K562 (cell line): ENCODE results near the gene SERINC5. TPM values are rescaled to one million over a fixed set of nuclear protein-coding genes. Genes with fewer than 3 reads are reported as not detected.

Experiments
- ATAC-seq: fragments of 200-7000 bp; cut with Tn5 transposase; 3 replicates; pipeline ENCODE4 v1.9.1; 2020; ENCODE audit warnings: moderate library complexity
- BruUV-seq: library from RNA; stranded (reverse); fragments of 400-500 nt; replicated peaks from 2 replicates; lab custom pipeline; 2021; lab: Mats Ljungman, UMichigan
- CTCF ChIA-PET: fragments of 300-600 bp; formaldehyde crosslinking; extraction: SDS; loops from one replicate; lab custom pipeline; 2021; ENCODE audit warnings: low intra/inter-chr PET ratio; lab: Yijun Ruan, JAX
- POLR2A ChIA-PET: fragments of 300-600, 350-650 bp; sonication (Branson Sonifier 250); formaldehyde crosslinking; extraction: SDS; loops from one replicate; lab custom pipeline; 2021; ENCODE audit warnings: antibody characterized with exemption, inconsistent platforms; lab: Yijun Ruan, JAX
- DNase-seq, 4 experiments: peaks; one replicate each; pipeline versions ENCODE4 v3.0.0 to v3.0.0-alpha.2; 2011 to 2018; ENCODE audit warnings: low spot score in 3 of 4, mixed read lengths in 3 of 4; ENCODE audit errors: extremely low read depth in 1 of 4
- FAIRE-seq: peaks from 2 replicates; lab custom pipeline; 2011; peaks lifted over from hg19 to GRCh38; lab: Jason Lieb, UNC
- H2AFZ ChIP-seq: 2 replicates; pipeline ENCODE4 v1.6.0; 2011; ENCODE audit warnings: low read depth, low read length, control low read depth, inconsistent platforms
- H3K27ac ChIP-seq: fragments of 200-600 bp; 3 replicates; pipeline ENCODE4 v1.8.0; 2011; ENCODE audit warnings: low read depth, mild to moderate bottlenecking, control low read depth, inconsistent platforms, low read length, moderate library complexity, mixed read lengths; ENCODE audit errors: extremely low read depth
- H3K27me3 ChIP-seq, 2 experiments: fragments of 300-600 bp in 1 of 2; 2 replicates in 1 of 2; 3 replicates in 1 of 2; pipeline versions ENCODE4 v1.6.0 to v1.8.0; 2011; ENCODE audit warnings: inconsistent platforms in 2 of 2, low read length in 2 of 2, mild to moderate bottlenecking in 1 of 2, mixed read lengths in 1 of 2, moderate library complexity in 1 of 2; ENCODE audit not compliant: control insufficient read depth in 2 of 2, insufficient read depth in 2 of 2
- H3K36me3 ChIP-seq: fragments of 300-600 bp; 3 replicates; pipeline ENCODE4 v1.8.0; 2011; ENCODE audit warnings: mild to moderate bottlenecking, low read length, inconsistent platforms; ENCODE audit not compliant: control insufficient read depth, insufficient read depth
- H3K4me1 ChIP-seq, 2 experiments: fragments of 200-600 bp in 1 of 2; replicated peaks in 1 of 2; 2 replicates in 1 of 2; 3 replicates in 1 of 2; pipeline versions ENCODE4 v1.5.1 to v1.8.0; 2011; ENCODE audit warnings: inconsistent platforms in 2 of 2, low read length in 2 of 2, mild to moderate bottlenecking in 1 of 2, mixed read lengths in 1 of 2, moderate library complexity in 1 of 2; ENCODE audit not compliant: control insufficient read depth in 2 of 2, insufficient read depth in 2 of 2
- H3K4me2 ChIP-seq: 2 replicates; pipeline ENCODE4 v1.6.1; 2011; ENCODE audit warnings: low read length, control low read depth, inconsistent platforms, mixed read lengths; ENCODE audit not compliant: insufficient read depth
- H3K4me3 ChIP-seq: fragments of 200-600 bp; sonication (generic), shearing (Covaris generic); 2 replicates; pipeline ENCODE4 v1.5.1; 2016; ENCODE audit warnings: control low read depth, inconsistent platforms
- H3K79me2 ChIP-seq: fragments of 200-600 bp; 3 replicates; pipeline ENCODE4 v1.8.0; 2011; ENCODE audit warnings: low read length, inconsistent platforms; ENCODE audit not compliant: control insufficient read depth, insufficient read depth
- H3K9ac ChIP-seq, 2 experiments: 2 replicates each; pipeline versions ENCODE4 v1.6.0 to v1.6.1; 2011; ENCODE audit warnings: low read depth in 2 of 2, low read length in 2 of 2, control low read depth in 1 of 2, inconsistent platforms in 1 of 2, mild to moderate bottlenecking in 1 of 2, mixed read lengths in 1 of 2; ENCODE audit not compliant: insufficient read depth in 1 of 2
- H3K9me1 ChIP-seq: one replicate; pipeline ENCODE4 v1.6.0; 2011; ENCODE audit warnings: inconsistent platforms, mild to moderate bottlenecking, low read length, moderate library complexity; ENCODE audit not compliant: control insufficient read depth, insufficient read depth
- H3K9me3 ChIP-seq: replicated peaks from 2 replicates; pipeline ENCODE4 v1.5.1; 2011; ENCODE audit warnings: low read depth, low read length, inconsistent platforms; ENCODE audit not compliant: control insufficient read depth, insufficient read depth
- H4K20me1 ChIP-seq: replicated peaks from 2 replicates; pipeline ENCODE4 v1.6.1; 2011; ENCODE audit warnings: low read length, inconsistent platforms, mixed read lengths; ENCODE audit not compliant: control insufficient read depth, insufficient read depth
- TFE3 ChIP-seq: fragments of 450-650 bp; formaldehyde crosslinking; IDR thresholded peaks from 2 replicates; pipeline ENCODE4 v1.4.0; 2020; ENCODE audit warnings: mild to moderate bottlenecking, mixed read lengths
- ZBTB17 ChIP-seq: fragments of 450-650 bp; formaldehyde crosslinking; IDR thresholded peaks from 2 replicates; pipeline ENCODE4 v1.4.0; 2020; ENCODE audit warnings: mild to moderate bottlenecking
- in situ Hi-C: fragments of 300-500 bp; cut with MboI; formaldehyde crosslinking; loops from 4 replicates; pipeline ENCODE4 v1.15.0; 2018; ENCODE audit warnings: inconsistent platforms, mixed read lengths
- intact Hi-C: fragments of 100-400 bp; cut with micrococcal nuclease; formaldehyde crosslinking; loops from 2 replicates; pipeline ENCODE4 v1.14.2; 2022
- polyA plus RNA-seq, 8 experiments: library from polyadenylated mRNA; depleted of rRNA in 4 of 8; stranded (reverse) in 5 of 8; unstranded in 3 of 8; fragments of >200 nt; fragmentation: Nextera tagmentation in 2 of 8; fragmentation: Illumina TruSeq in 1 of 8; extraction: Ambion mirVana in 2 of 8; extraction: Trizol in 1 of 8; gene quantifications; 2 replicates each; pipeline versions ENCODE4 v1.2.1 to v1.2.3, GENCODE V29; 2011 to 2014; ENCODE audit warnings: inconsistent platforms in 1 of 8, missing spikeins in 1 of 8
- total RNA-seq, 7 experiments: library from RNA; depleted of rRNA in 6 of 7; stranded (reverse); fragments of >200 nt in 6 of 7; fragmentation: Illumina TruSeq in 2 of 7; extraction: Trizol in 2 of 7; gene quantifications; 2 replicates each; pipeline versions ENCODE4 v1.2.1 to v1.2.3, GENCODE V29; 2011 to 2021; ENCODE audit warnings: low replicate concordance in 1 of 7

Gene SERINC5
- total and polyA plus RNA-seq, 9 of the 15 experiments (the other 6 are each of a cell fraction or from before 2014, with no cell fraction given), result 1.4 to 7.9 (median 3.7) TPM

GRCh38 chr5:80064124-80064523, 191.7 kb downstream of the SERINC5 start:
- Histone ChIP-seq H3K9me3 (no peaks in the 10 kb centered on the region), H2AFZ (no peak overlapping the region), H3K27ac (no peak overlapping the region), H3K4me1 (no peaks in the 10 kb centered on the region), H4K20me1 (no peaks in the 10 kb centered on the region), H3K4me2 (no peak overlapping the region), H3K9ac (no peak overlapping the region), H3K36me3 (no peaks in the 10 kb centered on the region), H3K9me1 (no peaks in the 10 kb centered on the region), H3K27me3 (peaks cover 22 to 48% of the 10 kb centered on the region in 2 experiments), H3K4me3 (no peak overlapping the region), H3K79me2 (no peaks in the 10 kb centered on the region)
- BruUV-seq, result no TSS peak
- intact Hi-C loops (no loop called here), in situ Hi-C loops (no loop called here)
- FAIRE-seq (no peak), ATAC-seq (no peak), DNase-seq (no peak)
- ChIA-PET CTCF (interaction anchor here (1.2 kb wide), 1 partner anchor 19 kb away, joined by 5 read pairs; no protein-coding TSS in a partner anchor), POLR2A (no interaction called here)
- TF ChIP-seq TFE3 (CRISPR knock-in tag), result no peak
- no peak for TF ChIP-seq ZBTB17 (CRISPR knock-in tag)

Other genes with a start within 250 kb of the SERINC5 start
- gene THBS4, start 220.7 kb downstream of the SERINC5 start, total RNA-seq (2014; rRNA removed), result not detected in 2 replicates
- gene THBS4, start 220.7 kb downstream of the SERINC5 start, total RNA-seq (2014; rRNA removed; fragmentation: Illumina TruSeq; extraction: Trizol), result not detected in 2 replicates
- gene THBS4, start 220.7 kb downstream of the SERINC5 start, total RNA-seq (2015; rRNA removed; fragmentation: Illumina TruSeq; extraction: Trizol), result not detected in 2 replicates
- gene THBS4, start 220.7 kb downstream of the SERINC5 start, total RNA-seq (2021), result not detected in 2 replicates
- not detected in 2 replicates for gene THBS4, start 220.7 kb downstream of the SERINC5 start, polyA plus RNA-seq (2011; rRNA removed)
- not detected in 2 replicates for gene THBS4, start 220.7 kb downstream of the SERINC5 start, polyA plus RNA-seq (2014; fragmentation: Illumina TruSeq; extraction: Trizol)
- under 1 TPM; 0.07 to 0.08 TPM for gene THBS4, start 220.7 kb downstream of the SERINC5 start, polyA plus RNA-seq (2014; fragmentation: Nextera tagmentation; extraction: Ambion mirVana)
- gene THBS4, start 220.7 kb downstream of the SERINC5 start, polyA plus RNA-seq (2014; rRNA removed), result not detected in 2 replicates
- not detected in 2 replicates for gene SPZ1, start 64.0 kb upstream of the SERINC5 start, total RNA-seq (2014; rRNA removed)
- not detected in 2 replicates for gene SPZ1, start 64.0 kb upstream of the SERINC5 start, total RNA-seq (2014; rRNA removed; fragmentation: Illumina TruSeq; extraction: Trizol)
- not detected in 2 replicates for gene SPZ1, start 64.0 kb upstream of the SERINC5 start, total RNA-seq (2015; rRNA removed; fragmentation: Illumina TruSeq; extraction: Trizol)
- not detected in 2 replicates for gene SPZ1, start 64.0 kb upstream of the SERINC5 start, total RNA-seq (2021)
- not detected in 2 replicates for gene SPZ1, start 64.0 kb upstream of the SERINC5 start, polyA plus RNA-seq (2011; rRNA removed)
- 0.08 TPM in 1 of 2 replicates, not detected in the other for gene SPZ1, start 64.0 kb upstream of the SERINC5 start, polyA plus RNA-seq (2014; fragmentation: Illumina TruSeq; extraction: Trizol)
- not detected for gene SPZ1, start 64.0 kb upstream of the SERINC5 start, polyA plus RNA-seq (2014; fragmentation: Nextera tagmentation; extraction: Ambion mirVana)
- not detected in 2 replicates for gene SPZ1, start 64.0 kb upstream of the SERINC5 start, polyA plus RNA-seq (2014; rRNA removed)
- gene ZFYVE16, start 152.0 kb upstream of the SERINC5 start, total RNA-seq (2014; rRNA removed), result 7.4 TPM in 2 replicates
- gene ZFYVE16, start 152.0 kb upstream of the SERINC5 start, total RNA-seq (2014; rRNA removed; fragmentation: Illumina TruSeq; extraction: Trizol), result 18.8 and 20.1 TPM in 2 replicates
- 16.1 and 17.8 TPM in 2 replicates for gene ZFYVE16, start 152.0 kb upstream of the SERINC5 start, total RNA-seq (2015; rRNA removed; fragmentation: Illumina TruSeq; extraction: Trizol)
- 18.9 and 22.0 TPM in 2 replicates for gene ZFYVE16, start 152.0 kb upstream of the SERINC5 start, total RNA-seq (2021)
- gene ZFYVE16, start 152.0 kb upstream of the SERINC5 start, polyA plus RNA-seq (2011; rRNA removed), result 10.4 and 12.5 TPM in 2 replicates
- gene ZFYVE16, start 152.0 kb upstream of the SERINC5 start, polyA plus RNA-seq (2014; fragmentation: Illumina TruSeq; extraction: Trizol), result 10.8 and 12.1 TPM in 2 replicates
- gene ZFYVE16, start 152.0 kb upstream of the SERINC5 start, polyA plus RNA-seq (2014; fragmentation: Nextera tagmentation; extraction: Ambion mirVana), result 1 to 10 TPM; 6.0 to 8.4 TPM
- gene ZFYVE16, start 152.0 kb upstream of the SERINC5 start, polyA plus RNA-seq (2014; rRNA removed), result 8.7 and 13.4 TPM in 2 replicates
- 0.18 TPM in 1 of 2 replicates, not detected in the other for gene FAM151B, start 232.1 kb upstream of the SERINC5 start, total RNA-seq (2014; rRNA removed)
- gene FAM151B, start 232.1 kb upstream of the SERINC5 start, total RNA-seq (2014; rRNA removed; fragmentation: Illumina TruSeq; extraction: Trizol), result 0.16 and 0.25 TPM in 2 replicates
- 0.26 TPM in 1 of 2 replicates, not detected in the other for gene FAM151B, start 232.1 kb upstream of the SERINC5 start, total RNA-seq (2015; rRNA removed; fragmentation: Illumina TruSeq; extraction: Trizol)
- gene FAM151B, start 232.1 kb upstream of the SERINC5 start, total RNA-seq (2021), result 0.22 TPM in 1 of 2 replicates, not detected in the other
- 0.17 and 0.35 TPM in 2 replicates for gene FAM151B, start 232.1 kb upstream of the SERINC5 start, polyA plus RNA-seq (2011; rRNA removed)
- gene FAM151B, start 232.1 kb upstream of the SERINC5 start, polyA plus RNA-seq (2014; fragmentation: Illumina TruSeq; extraction: Trizol), result 0.21 and 0.24 TPM in 2 replicates
- under 1 TPM in 1 of 2 experiments, not detected in 1; 0.10 TPM for gene FAM151B, start 232.1 kb upstream of the SERINC5 start, polyA plus RNA-seq (2014; fragmentation: Nextera tagmentation; extraction: Ambion mirVana)
- gene FAM151B, start 232.1 kb upstream of the SERINC5 start, polyA plus RNA-seq (2014; rRNA removed), result 0.08 and 0.46 TPM in 2 replicates